HG02884 (cell line): ENCODE results near the gene CXorf49.
"Not testable (repeated sequence)": the region's sequence is repeated elsewhere in the genome, so short reads cannot be mapped to it uniquely, and the experiment has no call there.

Experiments
- ATAC-seq: cut with Tn5 transposase; IDR thresholded peaks from one replicate; pipeline ENCODE4 v1.9.1; 2021; ENCODE audit warnings: mild to moderate bottlenecking, moderate library complexity; ENCODE audit not compliant: unreplicated experiment

Gene CXorf49

GRCh38 chrX:71675636-71676035 lies 42.4 kb downstream of the CXorf49 start:
- not testable (repeated sequence) for ATAC-seq

DNA sequence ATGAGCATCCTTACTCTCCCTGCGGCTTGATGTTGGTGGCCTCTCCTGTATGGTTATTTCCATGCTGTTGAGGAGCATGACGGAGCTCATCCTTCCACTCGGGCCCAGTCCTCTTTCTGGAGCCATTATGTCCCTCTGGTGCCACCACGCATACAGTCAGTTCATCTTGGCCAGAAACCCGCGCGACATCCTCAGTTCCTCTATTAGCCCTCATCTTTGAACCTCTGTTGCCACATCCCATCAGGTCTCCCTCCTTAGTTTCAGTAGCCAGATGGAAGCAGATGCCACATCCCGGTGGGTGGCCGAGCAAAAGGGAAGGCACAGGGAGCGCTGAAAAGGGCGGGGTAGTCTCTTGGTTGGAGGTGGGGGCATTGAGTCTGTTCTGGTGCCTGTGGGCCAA lies 46.1 kb downstream of the CXorf49 start:
- ATAC-seq: no peak

DNA sequence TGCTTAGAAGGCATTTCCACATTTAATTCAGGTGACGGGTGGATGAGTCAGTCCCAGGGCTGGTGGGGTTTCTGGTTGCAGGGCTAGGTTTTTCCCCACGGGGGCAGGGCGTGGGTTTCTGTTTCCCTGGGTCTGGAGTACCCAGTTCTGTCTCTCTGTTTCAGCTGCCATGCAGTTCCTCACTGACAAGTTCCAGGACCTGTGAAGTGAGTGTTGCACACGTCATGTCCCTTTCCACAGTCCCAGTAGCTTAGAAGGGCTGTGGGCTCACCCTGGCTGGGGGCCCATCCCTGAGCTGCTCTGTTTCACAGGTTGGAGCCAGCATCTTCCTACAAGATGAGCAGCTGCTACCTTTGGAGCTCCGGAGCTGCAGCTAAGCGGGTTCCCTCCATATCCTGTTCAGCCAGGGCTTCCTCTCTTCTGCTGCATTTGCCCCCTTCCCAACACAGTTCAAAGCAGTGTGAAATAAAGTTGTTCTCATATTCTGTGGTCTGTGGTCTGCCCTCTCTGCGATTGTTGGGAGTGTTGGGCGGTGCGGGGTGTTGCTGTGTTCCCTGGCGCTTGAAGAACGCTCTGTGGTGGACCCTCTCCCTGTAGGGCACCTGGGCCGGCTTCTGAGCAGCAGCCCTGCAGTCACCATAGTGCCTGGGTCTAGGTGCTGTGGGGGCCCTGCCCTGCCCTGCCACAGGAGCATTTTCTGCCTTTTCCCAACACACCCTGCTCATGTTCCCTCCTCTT lies 46.9 kb downstream of the CXorf49 start:
- no peak for ATAC-seq

DNA sequence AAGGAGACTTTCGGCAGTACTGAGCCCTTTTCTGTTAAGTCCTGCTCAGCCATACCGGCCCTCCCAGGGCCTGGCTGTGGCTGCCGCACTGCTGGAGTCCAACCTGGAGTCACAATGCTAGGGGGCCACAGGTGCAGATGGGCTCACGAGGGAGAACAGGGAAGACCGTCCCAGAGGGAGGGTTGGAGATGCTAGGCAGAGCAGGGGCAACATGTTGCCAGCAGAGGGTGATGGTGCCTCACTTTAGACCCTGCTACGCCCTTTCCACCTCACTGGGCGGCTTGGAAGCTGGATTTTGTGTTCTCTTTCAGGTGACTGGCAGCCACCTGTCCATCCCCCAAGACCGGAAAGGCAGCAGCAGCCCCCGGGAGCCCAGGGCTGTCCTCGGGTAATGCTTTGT lies 48.1 kb downstream of the CXorf49 start:
- ATAC-seq: not testable (repeated sequence)

- no peak for ATAC-seq
These were observed 48.6 kb downstream of the CXorf49 start for GRCh38 chrX:71669492-71669891.

DNA sequence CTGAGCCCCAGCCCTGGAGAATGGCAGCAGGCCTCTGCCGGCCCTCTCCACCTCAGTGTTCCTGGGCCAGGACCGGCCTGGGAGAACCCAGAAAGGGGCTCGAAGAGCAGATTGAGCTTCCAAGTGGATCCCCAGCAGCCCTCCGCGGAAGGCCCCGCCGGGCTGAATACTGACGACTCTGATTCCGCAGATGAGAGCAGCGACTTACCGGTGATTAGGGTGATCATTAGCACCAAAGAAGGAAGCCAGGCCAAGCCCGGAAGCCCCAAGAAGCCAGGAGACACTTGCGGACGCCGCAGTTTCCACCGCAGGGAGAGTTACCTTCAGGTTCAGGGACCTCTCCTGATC lies 49.9 kb downstream of the CXorf49 start:
- no peak for ATAC-seq

DNA sequence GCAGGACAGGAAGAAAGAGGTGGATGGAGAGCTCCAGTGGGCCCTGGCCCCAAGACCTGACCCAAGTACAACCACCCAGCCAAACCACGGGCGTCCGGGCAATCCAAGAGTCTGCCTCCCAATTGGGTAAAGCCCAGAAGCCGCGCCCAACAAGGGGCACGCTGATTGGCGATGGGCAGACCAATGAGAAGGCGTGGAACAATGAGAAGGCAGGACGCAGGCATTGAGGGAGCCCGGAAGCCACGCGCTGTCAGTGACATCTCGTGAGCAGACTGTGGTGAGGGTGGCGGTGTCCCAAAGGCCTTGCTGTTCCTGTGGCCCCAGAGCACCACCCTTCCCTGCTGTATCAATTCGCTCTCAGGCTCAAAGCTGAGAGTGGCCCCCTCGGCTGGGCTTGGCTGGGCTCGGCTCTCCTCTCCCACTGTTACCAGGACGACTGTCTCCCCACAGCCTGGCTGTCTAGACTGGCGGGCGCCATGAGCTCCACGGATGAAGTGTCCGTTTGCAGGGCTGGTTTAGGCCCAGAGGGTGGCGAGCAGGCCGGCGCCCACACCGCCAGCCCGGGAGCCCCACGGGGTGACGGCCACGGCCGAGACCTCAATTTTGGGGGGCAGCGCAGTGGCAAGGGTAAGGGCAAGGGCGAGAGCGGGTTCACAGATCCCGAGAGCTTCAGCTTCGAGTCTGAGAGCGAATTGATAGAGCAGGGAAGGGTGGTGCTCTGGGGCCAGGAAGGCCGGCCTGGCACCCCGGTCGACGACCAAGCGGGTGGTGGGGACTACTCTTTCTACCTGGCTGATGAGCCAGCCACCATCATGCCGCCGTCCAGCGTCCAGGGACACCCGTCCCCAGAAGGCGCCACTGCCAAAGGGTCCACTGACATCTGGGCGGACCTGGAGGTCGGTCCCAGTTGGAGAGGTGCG lies 50.5 kb downstream of the CXorf49 start, which contains the start of gene LOC101059915:
Gene LOC101059915 (plus strand): TSS at position 219 of the 920 bp plus-strand sequence.
- ATAC-seq: no peak

GRCh38 chrX:71666240-71667223 lies 51.6 kb downstream of the CXorf49 start:
- ATAC-seq: no peak

- ATAC-seq: no peak
These were observed 52.3 kb downstream of the CXorf49 start for GRCh38 chrX:71665747-71666146.

- ATAC-seq: no peak
These were observed 53.1 kb downstream of the CXorf49 start for GRCh38 chrX:71664889-71665491.
